Caco-2 (cell line): ENCODE data around the gene STK11IP. TPM values are rescaled to one million over a fixed set of nuclear protein-coding genes. Genes with fewer than 3 reads are reported as not detected.
A peak's percentile ranks its signal among the peaks of the same experiment; 100 is the strongest.

ENCODE experiments used
- BruUV-seq: library from RNA; stranded (reverse); fragments of 400-500 nt; replicated peaks from 2 replicates; lab custom pipeline; 2021; lab: Mats Ljungman, UMichigan
- CTCF ChIA-PET: fragments of 300-600 bp; sonication (Branson Sonifier 250); formaldehyde crosslinking; loops from one replicate; lab custom pipeline; 2022; ENCODE audit warnings: antibody characterized with exemption; lab: Charles Lee
- POLR2A ChIA-PET: fragments of 300-600 bp; sonication (Branson Sonifier 250); formaldehyde crosslinking; loops from one replicate; lab custom pipeline; 2022; ENCODE audit warnings: antibody characterized with exemption; lab: Charles Lee
- DNase-seq, 2 experiments: peaks; one replicate each; pipeline versions ENCODE4 v3.0.0 to v3.0.0-alpha.2; 2020 to 2022
- H3K27me3 ChIP-seq: replicated peaks from 2 replicates; pipeline ENCODE4 v1.6.0; 2011; ENCODE audit warnings: low read length; ENCODE audit not compliant: control insufficient read depth, insufficient read depth
- H3K36me3 ChIP-seq: 2 replicates; pipeline ENCODE4 v1.5.1; 2011; ENCODE audit warnings: low read length; ENCODE audit not compliant: control insufficient read depth, insufficient read depth
- H3K4me1 ChIP-seq: fragments of 250-450 bp; sonication (Bioruptor Pico); 2 replicates; pipeline ENCODE4 v1.5.1; 2020; ENCODE audit warnings: mild to moderate bottlenecking
- H3K4me3 ChIP-seq: 2 replicates; pipeline ENCODE4 v1.5.1; 2011; ENCODE audit warnings: low read depth, mild to moderate bottlenecking, control low read depth, low read length
- H3K9me3 ChIP-seq: fragments of 250-450 bp; sonication (Bioruptor Pico); 2 replicates; pipeline ENCODE4 v1.5.1; 2020; ENCODE audit warnings: mild to moderate bottlenecking, moderate library complexity
- H3K27ac Mint-ChIP-seq: one replicate; pipeline ENCODE4 v1.8.0; 2022; ENCODE audit warnings: mixed read lengths; ENCODE audit not compliant: unreplicated experiment
- H3K27me3 Mint-ChIP-seq: one replicate; pipeline ENCODE4 v1.8.0; 2022; ENCODE audit warnings: mixed read lengths; ENCODE audit not compliant: insufficient read depth, unreplicated experiment
- H3K36me3 Mint-ChIP-seq: one replicate; pipeline ENCODE4 v1.8.0; 2022; ENCODE audit warnings: mild to moderate bottlenecking, mixed read lengths; ENCODE audit not compliant: insufficient read depth, unreplicated experiment
- H3K4me1 Mint-ChIP-seq: one replicate; pipeline ENCODE4 v1.8.0; 2022; ENCODE audit warnings: low read depth, mixed read lengths; ENCODE audit not compliant: unreplicated experiment
- H3K4me3 Mint-ChIP-seq: one replicate; pipeline ENCODE4 v1.8.0; 2022; ENCODE audit warnings: mild to moderate bottlenecking, moderate library complexity, mixed read lengths; ENCODE audit not compliant: unreplicated experiment
- H3K9me3 Mint-ChIP-seq: one replicate; pipeline ENCODE4 v1.8.0; 2022; ENCODE audit warnings: mixed read lengths; ENCODE audit not compliant: unreplicated experiment
- CTCF ChIP-seq, 2 experiments: fragments of 200-600 bp in 1 of 2; IDR thresholded peaks; 1 replicate in 1 of 2; 2 replicates in 1 of 2; pipeline versions ENCODE4 v1.5.1 to v1.8.0; 2011 to 2022; ENCODE audit warnings: antibody characterized with exemption in 1 of 2, control low read depth in 1 of 2, inconsistent platforms in 1 of 2, low read depth in 1 of 2, low read length in 1 of 2, mild to moderate bottlenecking in 1 of 2, moderate library complexity in 1 of 2; ENCODE audit not compliant: insufficient read depth in 1 of 2, severe bottlenecking in 1 of 2, unreplicated experiment in 1 of 2
- intact Hi-C: fragments of 100-400 bp; cut with micrococcal nuclease; formaldehyde crosslinking; loops from one replicate; pipeline ENCODE4 v1.10.0; 2022; ENCODE audit not compliant: unreplicated experiment
- total RNA-seq: library from RNA; stranded (reverse); gene quantifications from 2 replicates; pipeline ENCODE4 v1.2.3, GENCODE V29; 2022

Gene STK11IP
- total RNA-seq, 1 experiment from 2014 or later = 21.7 TPM

GRCh38 chr2:219616550-219616949 lies 18.9 kb downstream of the STK11IP start:
- no peaks in the 10 kb centered on the region for H3K27me3 ChIP-seq
- H3K9me3 ChIP-seq = no peaks in the 10 kb centered on the region
- H3K36me3 Mint-ChIP-seq = no peaks in the 10 kb centered on the region
- no peak for DNase-seq
- TF ChIP-seq CTCF (IDR thresholded peaks at IDR 0.05; ENCODE audit: insufficient read depth in 1 of 2, low read depth in 1 of 2, low read length in 1 of 2, severe bottlenecking in 1 of 2, unreplicated experiment in 1 of 2) = no peak
- CTCF ChIA-PET = no interaction called here
- H3K4me1 Mint-ChIP-seq = no peaks in the 10 kb centered on the region
- intact Hi-C loops = no loop called here
- no peaks in the 10 kb centered on the region for H3K9me3 Mint-ChIP-seq
- H3K36me3 ChIP-seq = no peaks in the 10 kb centered on the region; the same call in 1 of the 2 replicates
- POLR2A ChIA-PET = no interaction called here
- BruUV-seq = no TSS peak
- no peaks in the 10 kb centered on the region for H3K27me3 Mint-ChIP-seq
- no peak overlapping the region for H3K4me3 ChIP-seq
- H3K4me3 Mint-ChIP-seq = no peak overlapping the region
- H3K4me1 ChIP-seq = no peaks in the 10 kb centered on the region
- H3K27ac Mint-ChIP-seq = no peak overlapping the region

GRCh38 chr2:219618733-219619122 lies 21.1 kb downstream of the STK11IP start:
- Histone ChIP-seq H3K4me3 (no peak overlapping the region), H3K9me3 (no peaks in the 10 kb centered on the region), H3K27me3 (no peaks in the 10 kb centered on the region), H3K36me3 (no peaks in the 10 kb centered on the region), H3K4me1 (no peaks in the 10 kb centered on the region)
- no peaks in the 10 kb centered on the region for H3K4me1 Mint-ChIP-seq
- DNase-seq = no peak
- intact Hi-C loops = loop anchor here (1.0 kb wide), 2 partner anchors 24 to 71 kb away; no protein-coding TSS in a partner anchor
- no TSS peak for BruUV-seq
- no peak overlapping the region for H3K4me3 Mint-ChIP-seq
- ChIA-PET CTCF (interaction anchor here (1.6 kb wide), 1 partner anchor 24 kb away, joined by 7 read pairs; no protein-coding TSS in a partner anchor), POLR2A (no interaction called here)
- no peak for TF ChIP-seq CTCF (IDR thresholded peaks at IDR 0.05; ENCODE audit: insufficient read depth in 1 of 2, low read depth in 1 of 2, low read length in 1 of 2, severe bottlenecking in 1 of 2, unreplicated experiment in 1 of 2)
- H3K27ac Mint-ChIP-seq = no peak overlapping the region
- H3K27me3 Mint-ChIP-seq = no peaks in the 10 kb centered on the region
- H3K36me3 Mint-ChIP-seq = no peaks in the 10 kb centered on the region
- no peaks in the 10 kb centered on the region for H3K9me3 Mint-ChIP-seq

GRCh38 chr2:219619235-219619634 lies 21.6 kb downstream of the STK11IP start:
- POLR2A ChIA-PET = no interaction called here
- DNase-seq = no peak
- Histone ChIP-seq H3K9me3 (no peaks in the 10 kb centered on the region), H3K4me3 (no peak overlapping the region), H3K27me3 (no peaks in the 10 kb centered on the region), H3K4me1 (no peaks in the 10 kb centered on the region), H3K36me3 (no peaks in the 10 kb centered on the region)
- intact Hi-C loops = loop anchor here (1.0 kb wide), 2 partner anchors 23 to 70 kb away; no protein-coding TSS in a partner anchor
- no TSS peak for BruUV-seq
- H3K27me3 Mint-ChIP-seq = no peaks in the 10 kb centered on the region
- peak in 1 of 2 experiments; percentile 24 for TF ChIP-seq CTCF (IDR thresholded peaks at IDR 0.05; ENCODE audit: insufficient read depth in 1 of 2, low read depth in 1 of 2, low read length in 1 of 2, severe bottlenecking in 1 of 2, unreplicated experiment in 1 of 2)
- no peak overlapping the region for H3K27ac Mint-ChIP-seq
- CTCF ChIA-PET = interaction anchor here (1.6 kb wide), 1 partner anchor 24 kb away, joined by 7 read pairs; no protein-coding TSS in a partner anchor
- H3K9me3 Mint-ChIP-seq = no peaks in the 10 kb centered on the region
- H3K4me3 Mint-ChIP-seq = no peak overlapping the region
- no peaks in the 10 kb centered on the region for H3K4me1 Mint-ChIP-seq
- no peaks in the 10 kb centered on the region for H3K36me3 Mint-ChIP-seq
